Stimulated activated CD4-positive, alpha-beta T cell treated with anti-CD3 and anti-CD28 coated beads, Interleukin-12 subunit alpha, Interleukin-12 subunit beta, amount 100 ng/mL, for 4 hours (primary cell): ENCODE data around the gene DDX27.
"Not testable (repeated sequence)": the region's sequence is repeated elsewhere in the genome, so short reads cannot be mapped to it uniquely, and the experiment has no call there.

Source experiments
- DNase-seq: peaks from one replicate; pipeline ENCODE4 v3.0.0-alpha.2; 2020

DDX27 gene

GRCh38 chr20:49219091-49219923 lies at the start of gene DDX27:
Gene DDX27 (plus strand): TSS chr20:49219416. CDS start chr20:49219449, 33 bp downstream.
- peak; percentile 91 for DNase-seq

GRCh38 chr20:49169547-49169946 lies 49.7 kb upstream of the DDX27 start:
- DNase-seq: no peak

- no peak for DNase-seq
These were observed 48.5 kb upstream of the DDX27 start for GRCh38 chr20:49170714-49171113.

- no peak for DNase-seq
These were observed 47.3 kb upstream of the DDX27 start for GRCh38 chr20:49171909-49172308.

- DNase-seq: no peak
These were observed 46.8 kb upstream of the DDX27 start for GRCh38 chr20:49172413-49172812.

GRCh38 chr20:49174183-49174582 lies 45.0 kb upstream of the DDX27 start:
- no peak for DNase-seq

GRCh38 chr20:49179368-49180277 lies 39.6 kb upstream of the DDX27 start:
- DNase-seq: no peak

GRCh38 chr20:49181265-49181877 lies 37.8 kb upstream of the DDX27 start:
- no peak for DNase-seq

GRCh38 chr20:49183444-49183843 lies 35.8 kb upstream of the DDX27 start:
- no peak for DNase-seq

GRCh38 chr20:49184084-49184501 lies 35.1 kb upstream of the DDX27 start:
- DNase-seq: not testable (repeated sequence)

GRCh38 chr20:49184691-49185070 lies 34.5 kb upstream of the DDX27 start:
- DNase-seq: no peak

GRCh38 chr20:49185071-49185761 lies 34.0 kb upstream of the DDX27 start:
- no peak for DNase-seq

GRCh38 chr20:49186535-49187329 lies 32.5 kb upstream of the DDX27 start:
- peak; percentile 57 for DNase-seq

GRCh38 chr20:49187330-49187850 lies 31.8 kb upstream of the DDX27 start:
- DNase-seq: peak; percentile 4

- peak; percentile 91 for DNase-seq
These were observed 31.2 kb upstream of the DDX27 start, which contains the start of gene STAU1 for GRCh38 chr20:49187851-49188641. Gene STAU1 (minus strand): TSS chr20:49188334. CDS start chr20:49166201, 22,133 bp downstream.

GRCh38 chr20:49192944-49193518 lies 26.2 kb upstream of the DDX27 start:
- DNase-seq: not testable (repeated sequence)

GRCh38 chr20:49199729-49200293 lies 19.4 kb upstream of the DDX27 start:
- DNase-seq: no peak

- no peak for DNase-seq
These were observed 16.2 kb upstream of the DDX27 start for GRCh38 chr20:49203011-49203410.

GRCh38 chr20:49203746-49204145 lies 15.5 kb upstream of the DDX27 start:
- no peak for DNase-seq

GRCh38 chr20:49207076-49207475 lies 12.1 kb upstream of the DDX27 start:
- DNase-seq: no peak
